GM12892 (cell line): Measurements from ENCODE around the gene ASPSCR1.

ENCODE experiments used
- POLR2A ChIP-seq: IDR thresholded peaks from 2 replicates; pipeline ENCODE4 v1.6.1; 2011; ENCODE audit warnings: low read depth, low read length, control low read depth
- POLR2AphosphoS5 ChIP-seq: IDR thresholded peaks from 2 replicates; pipeline ENCODE4 v1.6.1; 2011; ENCODE audit warnings: low read depth, low read length, control low read depth
- TAF1 ChIP-seq: IDR thresholded peaks from 2 replicates; pipeline ENCODE4 v1.6.1; 2011; ENCODE audit warnings: low read depth, mild to moderate bottlenecking, control low read depth, low read length, borderline replicate concordance

DNA sequence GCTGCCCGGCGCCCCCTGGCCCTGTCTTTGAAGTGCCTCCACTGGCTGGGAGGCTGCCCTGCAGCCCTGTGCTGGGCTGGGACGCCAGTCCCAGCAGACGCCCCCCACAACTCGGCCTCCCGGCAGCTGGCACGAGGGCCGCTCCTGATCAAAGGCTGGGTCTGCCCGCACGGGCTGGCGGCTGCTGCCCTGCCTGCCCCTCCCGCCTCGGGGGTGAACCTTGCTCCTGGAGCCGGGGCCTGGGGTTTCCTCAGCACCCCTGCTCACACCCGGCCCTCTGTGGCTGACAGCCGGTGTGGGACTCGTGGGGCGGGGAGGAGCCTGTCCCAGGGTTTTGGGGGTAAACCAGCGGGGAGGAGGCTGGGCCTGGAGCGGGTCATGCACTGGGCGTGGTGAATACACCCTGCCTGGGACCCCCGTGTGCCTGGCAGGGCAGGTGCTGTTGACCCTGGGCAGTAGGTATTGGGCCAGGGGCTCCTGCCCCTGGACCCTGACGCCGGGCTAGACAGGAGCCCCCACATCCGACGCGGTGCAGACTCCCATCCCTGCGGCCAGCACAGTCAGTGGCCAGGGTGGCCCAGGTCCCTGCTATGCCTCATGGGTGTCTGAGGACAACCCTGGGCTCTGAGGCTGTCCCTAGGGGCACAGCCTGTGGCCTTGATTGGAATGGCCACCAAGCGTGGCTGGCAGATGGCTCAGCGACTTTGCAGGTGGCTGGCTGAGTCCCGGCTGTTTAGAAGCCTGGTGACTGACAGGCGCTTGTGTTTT, 23.6 kb downstream of the ASPSCR1 start:
- TF ChIP-seq TAF1 (no peak), POLR2AphosphoS5 (no peak), POLR2A (no peak)
